ENCODE measurements around the gene CPA1.
A peak's percentile ranks its signal among the peaks of the same experiment; 100 is the strongest.

The CPA1 gene

DNA sequence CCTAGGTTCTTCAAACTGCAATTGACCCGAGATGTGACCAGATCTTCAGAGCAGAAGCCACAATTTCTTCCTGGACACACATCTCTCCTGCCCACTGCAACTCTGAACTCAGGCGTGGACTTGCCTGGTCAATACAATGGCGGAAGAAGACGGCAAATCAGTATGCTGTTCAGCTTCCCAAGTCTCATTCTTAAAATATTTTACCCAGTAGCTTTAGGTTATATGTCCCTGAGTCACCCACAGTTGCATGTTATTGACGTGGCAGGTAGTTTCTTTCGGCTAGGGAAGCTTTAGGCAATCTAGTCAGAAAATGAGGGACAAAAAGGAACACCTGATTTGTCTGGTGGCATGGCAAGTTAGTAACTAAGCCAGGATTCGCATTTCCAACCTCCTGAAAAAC lies 38.0 kb downstream of the CPA1 start:
- Histone ChIP-seq H3K4me3 (ENCODE audit: low read depth in 1 of 2, low read length in 2 of 2) (no peak overlapping the region), H3K27ac (ENCODE audit: low read length) (peak overlapping the region; percentile 66), H3K4me2 (ENCODE audit: insufficient read depth, low read length) (no peak overlapping the region), H3K36me3 (ENCODE audit: insufficient read depth, low read length) (no peaks in the 10 kb centered on the region; the same call in 1 of the 2 replicates), H2AFZ (ENCODE audit: low read depth, low read length) (peak overlapping the region; percentile 12; the same call in 1 of the 2 replicates), H3K9ac (ENCODE audit: low read depth, low read length) (no peak overlapping the region), H4K20me1 (ENCODE audit: insufficient read depth, low read length) (no peaks in the 10 kb centered on the region), H3K9me3 (ENCODE audit: insufficient read depth, low read length, severe bottlenecking) (no peaks in the 10 kb centered on the region), H3K27me3 (ENCODE audit: insufficient read depth, low read length, poor library complexity) (no peaks in the 10 kb centered on the region), H3K4me1 (ENCODE audit: insufficient read depth, low read length) (peaks cover 51% of the 10 kb centered on the region), H3K79me2 (ENCODE audit: insufficient read depth, low read length) (no peaks in the 10 kb centered on the region)
- no peak for TF ChIP-seq EZH2 (IDR thresholded peaks at IDR 0.05; ENCODE audit: borderline replicate concordance, low read depth, low read length, severe bottlenecking)
- TF ChIP-seq, protein P1, sequence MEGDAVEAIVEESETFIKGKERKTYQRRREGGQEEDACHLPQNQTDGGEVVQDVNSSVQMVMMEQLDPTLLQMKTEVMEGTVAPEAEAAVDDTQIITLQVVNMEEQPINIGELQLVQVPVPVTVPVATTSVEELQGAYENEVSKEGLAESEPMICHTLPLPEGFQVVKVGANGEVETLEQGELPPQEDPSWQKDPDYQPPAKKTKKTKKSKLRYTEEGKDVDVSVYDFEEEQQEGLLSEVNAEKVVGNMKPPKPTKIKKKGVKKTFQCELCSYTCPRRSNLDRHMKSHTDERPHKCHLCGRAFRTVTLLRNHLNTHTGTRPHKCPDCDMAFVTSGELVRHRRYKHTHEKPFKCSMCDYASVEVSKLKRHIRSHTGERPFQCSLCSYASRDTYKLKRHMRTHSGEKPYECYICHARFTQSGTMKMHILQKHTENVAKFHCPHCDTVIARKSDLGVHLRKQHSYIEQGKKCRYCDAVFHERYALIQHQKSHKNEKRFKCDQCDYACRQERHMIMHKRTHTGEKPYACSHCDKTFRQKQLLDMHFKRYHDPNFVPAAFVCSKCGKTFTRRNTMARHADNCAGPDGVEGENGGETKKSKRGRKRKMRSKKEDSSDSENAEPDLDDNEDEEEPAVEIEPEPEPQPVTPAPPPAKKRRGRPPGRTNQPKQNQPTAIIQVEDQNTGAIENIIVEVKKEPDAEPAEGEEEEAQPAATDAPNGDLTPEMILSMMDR (IDR thresholded peaks at IDR 0.05; ENCODE audit: borderline replicate concordance, extremely low read depth, low read length, poor library complexity, severe bottlenecking): no peak
- no peak for DNase-seq
- ATAC-seq (ENCODE audit: insufficient read depth, low read depth): no peak

DNA sequence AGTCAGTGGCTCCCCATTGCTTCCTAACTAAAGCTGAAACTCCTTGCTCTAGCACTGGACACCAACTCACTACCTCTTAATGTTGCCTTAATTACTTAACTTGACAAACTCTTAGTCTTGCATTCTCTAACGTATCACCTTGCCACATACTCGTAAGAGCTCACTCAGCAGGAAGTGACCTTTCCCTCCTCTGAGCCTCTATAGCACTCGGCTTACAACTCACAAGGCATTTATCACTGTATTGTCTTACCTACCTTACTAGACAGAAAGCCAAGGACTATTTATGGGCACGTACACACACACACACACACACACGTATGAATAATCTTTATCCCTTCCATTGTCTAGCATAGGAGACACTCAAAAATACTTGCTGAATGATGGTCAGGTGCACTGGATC lies 39.4 kb downstream of the CPA1 start:
- Histone ChIP-seq H3K79me2 (ENCODE audit: insufficient read depth, low read length) (no peaks in the 10 kb centered on the region), H3K4me2 (ENCODE audit: insufficient read depth, low read length) (no peak overlapping the region), H3K36me3 (ENCODE audit: insufficient read depth, low read length) (no peaks in the 10 kb centered on the region; the same call in 1 of the 2 replicates), H3K27me3 (ENCODE audit: insufficient read depth, low read length, poor library complexity) (no peaks in the 10 kb centered on the region), H3K27ac (ENCODE audit: low read length) (no peak overlapping the region), H3K9me3 (ENCODE audit: insufficient read depth, low read length, severe bottlenecking) (no peaks in the 10 kb centered on the region), H4K20me1 (ENCODE audit: insufficient read depth, low read length) (no peaks in the 10 kb centered on the region), H3K4me1 (ENCODE audit: insufficient read depth, low read length) (peaks cover 50% of the 10 kb centered on the region), H2AFZ (ENCODE audit: low read depth, low read length) (no peak overlapping the region), H3K4me3 (ENCODE audit: low read depth in 1 of 2, low read length in 2 of 2) (no peak overlapping the region), H3K9ac (ENCODE audit: low read depth, low read length) (no peak overlapping the region)
- DNase-seq (no peak), ATAC-seq (ENCODE audit: insufficient read depth, low read depth) (no peak)
- TF ChIP-seq EZH2 (IDR thresholded peaks at IDR 0.05; ENCODE audit: borderline replicate concordance, low read depth, low read length, severe bottlenecking): no peak
- TF ChIP-seq, protein P1 (IDR thresholded peaks at IDR 0.05; ENCODE audit: borderline replicate concordance, extremely low read depth, low read length, poor library complexity, severe bottlenecking): no peak

DNA sequence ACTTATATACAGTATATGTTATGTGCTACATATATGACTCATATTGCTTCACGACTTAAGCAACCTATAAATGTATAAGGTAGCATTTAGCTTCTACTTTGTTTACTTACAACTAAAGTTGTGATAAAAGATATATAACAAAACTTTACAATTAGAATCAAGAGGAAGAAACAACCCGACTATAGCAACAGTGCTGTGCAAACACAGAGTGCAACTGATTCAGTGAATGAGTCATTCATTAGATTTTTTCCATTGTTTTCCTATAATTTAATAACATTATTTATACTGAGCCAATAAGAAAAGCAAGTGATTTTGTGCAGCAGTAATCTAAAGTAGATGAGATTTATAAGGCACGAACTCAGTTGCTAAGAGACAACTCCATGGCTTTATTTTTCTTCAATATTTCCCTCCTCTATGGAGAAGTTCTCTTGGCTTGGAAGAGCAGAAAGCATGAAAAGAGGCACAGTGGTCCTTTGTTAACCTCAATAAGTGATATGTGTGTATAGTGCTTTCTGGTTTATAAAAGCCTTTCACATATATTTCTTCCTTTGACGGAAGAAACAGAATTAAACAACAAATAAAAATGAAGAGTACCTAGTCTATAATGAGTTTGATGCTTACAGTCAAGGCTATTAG lies 40.8 kb downstream of the CPA1 start:
- Histone ChIP-seq H3K27ac (ENCODE audit: low read length) (no peak overlapping the region), H2AFZ (ENCODE audit: low read depth, low read length) (no peak overlapping the region), H3K9me3 (ENCODE audit: insufficient read depth, low read length, severe bottlenecking) (no peaks in the 10 kb centered on the region), H3K9ac (ENCODE audit: low read depth, low read length) (no peak overlapping the region), H4K20me1 (ENCODE audit: insufficient read depth, low read length) (no peaks in the 10 kb centered on the region), H3K4me2 (ENCODE audit: insufficient read depth, low read length) (no peak overlapping the region), H3K27me3 (ENCODE audit: insufficient read depth, low read length, poor library complexity) (no peaks in the 10 kb centered on the region), H3K4me1 (ENCODE audit: insufficient read depth, low read length) (peaks cover 36% of the 10 kb centered on the region), H3K36me3 (ENCODE audit: insufficient read depth, low read length) (no peaks in the 10 kb centered on the region; the same call in 1 of the 2 replicates), H3K4me3 (ENCODE audit: low read depth in 1 of 2, low read length in 2 of 2) (no peak overlapping the region), H3K79me2 (ENCODE audit: insufficient read depth, low read length) (no peaks in the 10 kb centered on the region)
- TF ChIP-seq, protein P1 (IDR thresholded peaks at IDR 0.05; ENCODE audit: borderline replicate concordance, extremely low read depth, low read length, poor library complexity, severe bottlenecking): no peak
- no peak for TF ChIP-seq EZH2 (IDR thresholded peaks at IDR 0.05; ENCODE audit: borderline replicate concordance, low read depth, low read length, severe bottlenecking)
- no peak for ATAC-seq (ENCODE audit: insufficient read depth, low read depth)
- DNase-seq: no peak
